GM04504 (cell line): ENCODE data around the gene SPATA31D1.
"Not testable (repeated sequence)": the region's sequence is repeated elsewhere in the genome, so short reads cannot be mapped to it uniquely, and the experiment has no call there.

ENCODE experiments used
- DNase-seq: peaks from one replicate; pipeline ENCODE4 v3.0.0-alpha.2; 2012; ENCODE audit warnings: low read depth

The SPATA31D1 gene

GRCh38 chr9:81988472-81988871 is at the start of gene SPATA31D1:
Gene SPATA31D1, plus strand, starts transcription at chr9:81988772. Its CDS starts 47 bp downstream, at chr9:81988819.
- not testable (repeated sequence) for DNase-seq

DNA sequence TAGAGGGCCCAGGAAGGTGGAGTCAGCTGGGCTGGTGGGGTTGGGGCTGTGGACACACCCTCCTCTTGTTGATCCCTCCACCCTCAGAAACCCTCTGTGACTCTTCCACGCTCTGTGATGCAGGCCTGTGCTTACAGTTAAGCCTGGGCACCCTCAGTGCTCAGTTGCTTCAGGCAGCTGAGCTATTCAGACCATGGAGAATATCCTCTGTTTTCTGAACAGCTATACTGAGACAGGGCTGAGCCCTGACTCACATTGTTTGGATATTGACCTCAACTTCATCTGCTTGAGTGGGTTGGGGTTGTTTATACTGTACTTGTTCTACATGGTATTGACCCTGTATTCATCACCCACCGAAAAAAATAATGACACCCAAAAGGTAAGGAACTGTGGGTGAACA is 45.2 kb upstream of the SPATA31D1 start, which contains the start of gene SPATA31D3:
SPATA31D3 (plus strand) TSS at position 108 of the 400 bp plus-strand sequence; CDS start at position 194, 86 bp downstream.
- not testable (repeated sequence) for DNase-seq

DNA sequence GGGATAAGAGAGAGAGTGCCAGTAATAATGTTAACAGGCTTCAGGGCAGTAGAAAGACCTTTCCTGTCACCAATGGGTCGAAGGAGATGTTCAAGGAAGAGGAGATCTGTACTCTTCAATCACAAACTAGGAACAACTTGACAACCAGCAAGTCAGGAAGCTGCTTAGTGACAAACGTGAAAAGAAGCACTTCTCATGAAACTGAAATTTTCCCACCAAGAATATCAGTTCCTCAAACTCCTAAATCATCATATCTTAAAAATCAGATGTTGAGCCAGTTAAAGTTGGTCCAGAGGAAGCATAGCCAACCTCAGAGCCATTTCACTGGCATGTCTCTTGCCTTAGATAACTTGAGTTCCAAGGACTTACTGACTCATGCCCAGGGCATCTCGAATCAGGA is 39.9 kb upstream of the SPATA31D1 start:
- DNase-seq, result not testable (repeated sequence)

- no peak for DNase-seq
Observed at GRCh38 chr9:81953096-81953495, 35.5 kb upstream of the SPATA31D1 start.

GRCh38 chr9:81955625-81956024 is 32.9 kb upstream of the SPATA31D1 start:
- no peak for DNase-seq

DNA sequence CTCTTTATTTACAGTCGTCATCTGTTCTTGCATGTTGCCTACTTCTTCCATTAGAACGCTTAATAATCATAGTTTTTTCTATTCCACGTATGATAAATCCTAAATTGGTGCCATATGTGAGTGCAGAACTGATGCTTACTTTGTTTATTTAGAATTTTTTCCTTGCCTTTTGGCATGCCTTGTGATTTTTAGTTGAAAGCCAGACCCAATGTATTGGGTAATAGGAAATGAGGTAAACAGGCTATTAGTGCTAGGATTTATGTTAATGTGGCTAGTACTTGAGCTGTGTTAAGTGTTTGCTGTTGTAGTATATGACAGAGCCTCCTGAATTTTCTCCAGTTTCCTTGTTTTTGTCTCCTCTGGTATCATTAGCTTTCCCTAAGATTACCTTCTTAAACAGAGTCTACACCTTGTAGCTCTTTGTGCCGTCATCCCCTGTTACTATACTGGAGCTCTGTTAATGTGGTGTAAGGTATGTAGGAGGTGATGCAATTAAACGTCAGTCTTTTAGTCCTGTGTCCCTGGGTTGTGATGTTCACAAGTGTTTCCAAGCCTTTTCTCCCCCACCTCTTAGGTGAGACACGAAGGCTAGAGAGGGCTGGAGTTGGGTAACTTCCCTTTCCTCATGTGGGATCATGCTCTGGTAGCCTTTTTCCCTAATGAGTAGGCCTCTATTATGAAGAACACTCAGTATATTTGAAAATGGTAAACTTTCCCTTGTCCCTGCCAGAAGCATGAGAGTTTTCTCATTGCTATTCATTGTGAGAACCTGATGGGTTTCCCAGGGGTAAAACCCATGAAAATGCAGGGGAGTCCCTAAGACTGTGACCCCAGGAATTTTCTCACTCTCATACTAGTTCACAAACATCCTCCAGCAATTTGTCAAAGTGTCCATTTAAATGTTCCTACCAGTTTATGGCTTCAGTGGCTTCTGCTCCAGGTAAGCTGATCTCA is 24.1 kb upstream of the SPATA31D1 start:
- peak; percentile 38 for DNase-seq

DNA sequence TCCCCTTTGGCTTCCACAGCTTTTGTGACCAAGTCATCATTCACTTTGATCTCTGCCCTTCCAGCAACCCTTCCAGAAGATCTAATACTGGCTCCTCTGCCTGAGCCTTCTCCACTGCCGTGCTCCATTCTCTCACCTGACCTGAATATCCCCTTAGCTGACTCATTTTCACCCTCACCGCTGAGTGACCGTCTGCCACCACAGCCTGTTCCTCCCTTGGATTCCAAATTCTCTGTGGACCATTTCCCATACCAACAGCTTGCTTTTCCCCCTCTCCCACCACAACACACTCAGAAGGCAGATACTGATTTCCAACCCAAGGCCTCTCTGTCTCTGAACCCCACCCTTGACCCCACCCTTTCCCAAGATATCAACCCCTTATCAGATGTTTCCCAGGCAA is 20.5 kb upstream of the SPATA31D1 start:
- no peak for DNase-seq

DNA sequence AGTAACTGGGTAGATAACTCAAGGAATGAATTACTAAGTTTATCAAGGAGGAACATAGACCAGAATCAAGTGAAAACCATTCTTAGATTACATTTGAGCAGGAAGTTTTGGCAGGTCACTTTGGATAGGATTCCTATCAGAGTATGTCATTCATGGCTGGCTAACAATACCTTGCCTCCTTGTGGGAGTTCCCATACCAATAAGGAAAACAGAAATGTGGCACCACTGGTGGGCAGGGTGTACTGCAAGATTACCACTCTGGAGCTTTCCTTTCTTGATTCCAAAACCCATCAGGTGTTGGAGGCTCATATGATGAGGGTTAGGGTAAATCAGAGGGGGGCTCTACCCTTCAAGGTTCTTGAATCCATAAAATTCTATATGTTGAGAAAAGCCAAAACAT is 18.6 kb upstream of the SPATA31D1 start:
- DNase-seq, result no peak

DNA sequence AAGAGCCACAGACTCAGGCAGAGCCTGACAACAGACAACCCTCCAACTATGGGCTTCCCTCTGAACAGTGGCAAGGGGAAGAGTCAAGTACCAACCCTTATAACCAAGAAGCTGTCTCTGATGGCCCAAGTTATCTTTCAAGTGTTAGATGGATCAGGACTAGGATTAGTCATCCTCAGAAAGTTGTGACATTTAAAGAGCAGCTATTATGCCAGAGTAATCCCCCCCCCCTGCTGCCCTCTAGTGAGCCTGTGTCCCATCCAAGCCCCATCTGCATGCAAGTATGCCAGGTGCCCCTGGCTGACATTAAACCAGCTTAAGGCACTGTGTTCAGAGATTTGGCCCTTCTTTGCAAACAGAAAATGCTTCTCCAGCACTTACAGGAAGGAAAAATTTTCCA is 16.8 kb upstream of the SPATA31D1 start:
- no peak for DNase-seq

DNA sequence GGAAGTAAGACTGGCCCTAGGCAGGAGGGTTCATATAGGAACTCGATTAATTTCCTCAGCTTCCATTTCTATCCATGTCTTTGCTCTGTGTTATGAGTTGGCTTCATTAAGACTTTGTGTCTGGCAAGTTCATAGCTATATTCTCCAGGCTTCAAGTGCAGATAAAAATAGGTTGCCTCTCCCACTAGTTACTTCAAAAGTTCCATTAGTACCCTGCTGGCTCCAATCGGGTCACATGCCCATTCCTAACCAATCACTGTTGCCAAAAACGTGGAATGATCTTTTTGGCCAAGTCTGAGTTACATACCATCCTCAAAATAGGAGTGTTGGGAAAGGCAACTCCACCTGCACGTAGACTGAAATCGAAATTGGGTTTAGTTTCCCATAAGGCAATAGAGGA is 13.8 kb upstream of the SPATA31D1 start:
- no peak for DNase-seq

- DNase-seq, result no peak
Observed at GRCh38 chr9:81976351-81976750, 12.2 kb upstream of the SPATA31D1 start.

DNA sequence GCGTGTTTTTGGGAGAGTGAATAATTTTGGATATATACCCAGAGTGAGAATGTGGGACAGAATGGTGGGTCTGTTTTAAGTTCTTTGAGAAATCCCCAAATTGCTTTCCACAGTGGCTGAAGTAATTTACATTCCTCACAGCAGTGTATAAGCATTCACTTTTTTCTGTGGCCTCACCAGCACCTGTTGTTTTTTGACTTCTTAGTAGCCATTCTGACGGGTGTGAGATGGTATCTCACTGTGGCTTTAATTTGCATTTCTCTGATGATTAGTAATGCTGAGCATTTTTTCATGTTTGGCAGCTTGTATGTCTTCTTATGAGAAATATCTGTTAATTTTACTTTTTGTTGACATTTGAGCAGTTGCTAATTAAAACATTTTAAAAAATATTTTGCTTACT is 9.4 kb upstream of the SPATA31D1 start:
- DNase-seq, result no peak

- DNase-seq, result no peak
Observed at GRCh38 chr9:81980568-81980967, 8.0 kb upstream of the SPATA31D1 start.

DNA sequence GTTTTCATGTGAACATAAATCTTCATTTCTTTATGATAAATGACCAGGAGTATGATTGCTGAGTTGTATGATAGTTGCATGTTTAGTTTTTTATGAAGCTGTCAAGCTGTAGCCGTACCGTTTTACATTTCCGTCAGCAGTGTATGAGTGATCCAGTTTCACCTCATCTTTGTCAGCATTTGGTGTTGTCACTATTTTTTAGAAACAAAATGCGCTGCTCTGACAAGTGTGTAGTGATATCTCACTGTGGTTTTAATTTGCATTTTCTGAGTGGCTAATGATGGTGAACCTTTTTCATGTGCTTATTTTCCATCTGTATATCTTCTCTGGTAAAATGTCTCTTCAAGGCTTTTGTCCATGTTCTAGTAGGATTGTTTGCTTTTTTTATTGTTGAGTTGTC is 6.7 kb upstream of the SPATA31D1 start:
- DNase-seq, result no peak

- DNase-seq, result no peak
Observed at GRCh38 chr9:81984928-81985327, 3.6 kb upstream of the SPATA31D1 start.

DNA sequence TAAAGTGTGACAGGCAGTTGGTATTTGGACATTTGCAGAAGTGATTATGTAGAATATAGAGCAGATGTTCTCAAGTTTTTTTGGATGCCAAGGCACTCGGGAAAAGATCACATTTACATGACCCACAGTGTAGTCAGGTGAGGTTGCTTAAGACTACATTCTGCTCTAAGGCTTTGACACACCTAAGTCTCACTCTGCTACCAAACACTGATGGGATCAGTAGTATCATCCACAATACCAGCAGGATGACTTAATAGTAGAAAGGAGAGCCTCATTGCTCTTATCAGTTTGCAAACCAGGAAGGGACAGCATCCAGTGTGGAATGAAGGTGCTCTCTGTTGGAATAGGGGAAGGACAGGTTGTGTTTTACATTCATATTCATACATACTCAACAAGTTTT is 2.5 kb upstream of the SPATA31D1 start:
- no peak for DNase-seq

DNA sequence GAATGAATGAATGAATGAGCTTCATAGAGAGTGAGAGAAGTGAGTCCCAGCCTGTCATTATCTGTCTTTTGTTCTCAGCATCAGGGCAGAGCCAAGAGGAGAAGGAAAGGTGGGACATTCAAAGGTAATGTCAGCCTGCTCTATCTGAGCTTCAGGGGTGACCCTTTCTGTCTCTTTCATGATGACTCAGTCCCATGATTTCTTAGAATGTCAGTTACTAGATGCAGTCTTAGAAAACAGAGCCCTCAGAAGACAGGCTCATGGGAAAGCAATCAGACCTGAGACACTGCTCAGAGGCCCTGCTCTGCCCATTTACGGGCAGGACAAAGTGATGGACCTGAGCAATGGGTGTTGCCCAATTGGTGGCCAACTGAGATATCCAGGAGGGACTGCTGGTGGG is 1.1 kb downstream of the SPATA31D1 start:
- DNase-seq, result no peak

- no peak for DNase-seq
Observed at GRCh38 chr9:81993656-81994055, 5.1 kb downstream of the SPATA31D1 start.

DNA sequence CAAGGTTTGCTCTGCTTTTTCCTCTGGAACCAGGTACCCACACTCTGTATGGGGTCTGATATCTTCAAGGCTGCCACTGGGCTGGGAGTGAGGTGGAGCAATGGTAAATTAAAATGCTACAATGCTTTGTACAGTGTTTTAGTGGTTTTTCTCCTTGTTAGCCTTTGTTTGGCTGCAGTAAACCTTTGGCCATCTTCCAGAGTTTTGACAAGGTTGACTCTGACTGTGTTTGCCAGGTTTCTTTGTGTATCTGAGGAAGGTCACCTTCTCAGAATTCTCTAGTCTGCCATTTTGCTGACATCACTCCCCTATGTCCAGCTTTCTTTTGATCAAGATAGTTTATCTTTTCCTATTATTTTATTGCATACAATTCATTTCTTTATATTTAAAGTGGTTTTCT is 11.2 kb downstream of the SPATA31D1 start:
- DNase-seq, result no peak

- DNase-seq, result no peak
Observed at GRCh38 chr9:82010711-82011110, 22.1 kb downstream of the SPATA31D1 start.

DNA sequence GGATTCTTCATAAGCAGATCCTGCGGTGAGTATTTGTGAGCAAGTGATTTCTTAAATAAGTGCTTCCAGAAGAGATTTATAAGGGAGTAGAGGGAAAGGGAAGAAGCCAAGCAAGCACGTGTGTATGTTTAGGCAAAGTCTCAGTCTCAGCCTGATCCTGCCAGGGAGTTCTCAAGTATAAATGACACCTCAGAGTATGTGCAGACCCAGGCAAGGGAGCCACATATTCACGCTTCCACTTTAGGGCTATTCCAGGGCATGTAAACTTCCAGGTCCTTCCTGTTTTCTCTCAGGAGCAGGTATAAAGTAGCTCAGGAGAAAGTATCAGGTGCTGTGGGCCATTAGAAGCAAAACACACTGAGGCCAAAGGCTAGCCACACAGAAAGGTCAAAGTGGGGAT is 22.6 kb downstream of the SPATA31D1 start:
- DNase-seq, result no peak

GRCh38 chr9:82012276-82012675 is 23.7 kb downstream of the SPATA31D1 start:
- no peak for DNase-seq

DNA sequence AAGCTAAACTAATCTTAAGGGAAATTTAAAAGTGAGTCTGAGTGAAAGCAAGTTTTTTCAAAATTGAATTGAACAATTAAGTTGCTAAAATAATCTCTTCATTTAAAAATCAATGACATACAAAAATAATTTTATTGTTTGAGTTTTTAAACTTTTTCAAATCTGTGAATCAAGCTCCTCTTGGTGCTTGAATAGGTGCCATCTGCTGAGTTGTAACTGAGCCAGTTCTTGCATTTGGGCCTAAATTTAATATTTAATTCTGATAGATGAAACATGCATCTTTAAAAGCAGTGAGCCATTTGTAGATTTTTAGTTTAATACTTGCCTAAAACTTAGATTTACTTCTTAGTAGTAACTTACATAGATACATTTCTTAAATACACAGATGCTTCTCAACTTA is 31.8 kb downstream of the SPATA31D1 start:
- no peak for DNase-seq

DNA sequence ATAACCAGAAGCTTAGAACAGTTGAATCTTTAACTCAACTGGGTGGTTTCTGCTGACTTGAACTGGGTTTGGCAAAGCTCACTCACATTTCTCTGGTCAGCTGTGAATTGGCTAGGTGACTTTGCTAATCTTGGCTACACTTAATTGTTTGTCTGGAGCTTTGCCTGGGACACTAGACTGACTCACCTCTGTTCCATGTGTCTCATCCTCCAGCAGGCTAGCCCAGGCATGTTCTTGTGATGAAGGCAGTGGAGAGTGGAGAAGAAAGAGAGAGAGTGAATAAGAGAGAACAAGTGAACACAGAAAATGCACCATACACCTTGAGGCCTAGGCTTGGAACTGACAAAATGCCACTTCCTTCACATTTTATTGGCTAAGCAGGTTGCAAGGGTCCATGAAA is 32.6 kb downstream of the SPATA31D1 start:
- DNase-seq, result peak; percentile 98
